GM21390 (cell line): Measurements from ENCODE around the gene FOXP3.

ENCODE experiments used
- ATAC-seq: cut with Tn5 transposase; IDR thresholded peaks from one replicate; pipeline ENCODE4 v1.9.1; 2021; ENCODE audit not compliant: unreplicated experiment

Gene FOXP3

GRCh38 chrX:49221868-49222267, 42.6 kb downstream of the FOXP3 start:
- no peak for ATAC-seq

DNA sequence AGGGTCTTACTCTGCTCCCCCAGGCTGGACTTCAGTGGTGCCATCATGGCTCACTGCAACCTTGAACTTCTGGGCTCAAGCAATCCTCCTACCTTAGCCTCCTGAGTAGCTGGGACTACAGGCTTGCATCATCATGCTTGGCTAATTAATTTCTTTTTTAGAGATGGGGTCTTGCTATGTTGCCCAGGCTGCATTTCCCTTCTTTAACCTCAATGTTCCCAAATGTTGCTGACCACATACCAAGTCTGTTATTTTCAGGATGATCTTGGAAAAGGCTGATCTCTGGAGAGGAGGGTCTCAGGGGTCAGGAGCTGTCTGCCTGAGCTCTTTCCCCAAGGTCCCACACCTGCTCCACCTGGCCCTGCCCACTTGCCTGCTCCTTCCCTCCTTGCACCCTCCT, 44.4 kb downstream of the FOXP3 start:
- ATAC-seq, result no peak

DNA sequence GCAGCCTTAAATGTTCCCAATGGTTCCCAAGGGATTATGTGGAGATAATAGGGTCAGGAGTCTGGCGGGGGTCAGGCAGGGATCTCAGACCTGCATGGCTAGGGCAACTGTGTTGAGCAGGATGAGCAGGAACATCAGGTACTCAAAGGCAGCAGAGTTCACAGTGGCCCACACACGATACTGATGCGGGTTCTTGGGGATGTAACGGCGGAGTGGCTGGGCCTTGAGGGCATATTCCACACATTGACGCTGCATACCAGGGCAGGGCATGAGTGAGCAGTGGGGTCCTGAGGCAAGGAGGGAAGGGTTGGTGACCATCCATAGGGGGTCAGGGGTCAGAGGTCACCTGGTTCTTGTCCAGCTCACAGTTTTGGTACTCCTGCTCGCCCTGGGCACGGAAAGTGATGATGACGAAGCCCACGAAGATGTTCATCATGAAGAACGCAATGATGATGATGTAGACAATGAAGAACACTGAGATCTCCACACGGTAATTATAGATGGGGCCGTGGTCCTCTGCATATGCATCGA, 49.4 kb downstream of the FOXP3 start:
- ATAC-seq, result no peak

DNA sequence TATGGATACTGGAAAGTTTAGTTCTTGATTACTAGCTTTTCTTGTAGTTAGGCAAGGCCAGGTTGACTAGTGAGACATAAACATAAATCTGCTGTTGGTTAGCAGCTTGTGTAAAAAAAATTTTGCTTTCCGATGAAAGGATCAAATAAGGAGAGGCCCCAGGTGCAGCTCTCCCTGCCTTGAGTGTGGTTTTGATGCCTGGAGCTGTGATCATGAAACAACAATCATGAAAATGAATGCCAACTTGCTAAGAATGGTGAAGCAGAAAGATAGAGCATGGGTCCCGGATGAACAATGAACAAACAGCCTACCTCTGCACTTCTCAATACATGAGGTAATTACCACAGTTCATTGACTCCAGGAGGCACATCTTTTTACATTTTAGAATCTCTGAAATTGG, 50.1 kb downstream of the FOXP3 start:
- no peak for ATAC-seq

DNA sequence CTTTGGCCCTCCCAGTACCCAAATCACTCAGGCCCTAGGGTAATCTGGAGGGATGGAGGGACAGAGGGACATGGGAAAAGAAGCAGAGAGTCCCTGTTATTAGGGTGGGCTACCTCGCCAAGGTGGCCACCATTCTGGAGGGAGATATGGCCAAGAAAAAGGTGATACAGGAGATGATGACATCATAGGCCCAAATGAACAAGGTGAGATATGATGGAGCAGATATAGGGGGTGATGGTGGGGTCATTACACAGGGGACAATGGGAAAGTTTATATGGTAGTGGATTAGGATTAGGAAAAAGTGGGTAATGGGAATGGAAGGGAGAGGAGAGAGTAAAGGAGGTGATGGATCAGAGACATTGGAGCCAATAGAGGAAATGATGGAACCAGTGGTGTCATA, 51.6 kb downstream of the FOXP3 start:
- ATAC-seq, result no peak

DNA sequence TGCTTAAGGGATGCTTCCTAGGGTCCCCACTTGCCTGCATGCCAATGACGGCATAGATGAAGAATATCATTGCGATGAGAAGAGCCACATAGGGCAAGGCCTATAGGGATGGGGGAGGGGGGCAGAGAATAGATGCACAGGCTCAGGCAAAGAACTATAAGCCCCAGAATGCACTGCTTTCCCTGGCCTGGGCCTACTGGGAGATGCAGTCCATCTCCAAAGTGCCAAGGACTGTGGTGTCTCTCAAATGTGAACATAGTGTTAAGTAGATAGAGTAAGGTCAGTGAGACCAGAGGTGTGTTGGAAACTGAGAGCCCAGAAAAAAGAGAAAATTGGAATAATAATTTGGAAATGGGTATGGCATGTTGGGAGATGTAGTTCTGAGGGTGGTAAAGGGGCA, 52.3 kb downstream of the FOXP3 start:
- ATAC-seq, result no peak

DNA sequence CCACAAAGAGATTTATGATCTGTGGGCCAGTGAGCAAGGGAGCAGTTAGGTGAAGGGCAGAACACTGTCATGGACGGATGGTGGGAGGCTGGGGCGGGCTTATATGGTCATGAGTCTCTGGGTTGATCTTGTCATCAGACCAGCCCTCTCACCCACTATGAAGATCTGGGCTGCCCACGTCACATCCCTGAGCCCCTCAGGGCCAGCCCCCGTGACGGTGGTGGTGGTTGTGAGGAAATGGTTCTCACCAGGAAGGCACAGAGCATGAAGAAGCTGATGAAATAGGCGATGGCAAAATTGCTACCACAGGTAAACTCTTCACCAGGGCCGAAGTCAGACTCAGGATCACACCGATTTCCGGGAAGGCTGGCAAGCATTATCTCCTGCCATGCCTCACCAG, 53.4 kb downstream of the FOXP3 start:
- no peak for ATAC-seq

GRCh38 chrX:49210406-49210805, 54.1 kb downstream of the FOXP3 start:
- ATAC-seq, result no peak

- no peak for ATAC-seq
Measured at GRCh38 chrX:49209434-49210251, 54.9 kb downstream of the FOXP3 start.

GRCh38 chrX:49208399-49208798, 56.1 kb downstream of the FOXP3 start:
- ATAC-seq, result no peak

- no peak for ATAC-seq
Measured at GRCh38 chrX:49206543-49206942, 58.0 kb downstream of the FOXP3 start.

- no peak for ATAC-seq
Measured at GRCh38 chrX:49205443-49205842, 59.1 kb downstream of the FOXP3 start.

DNA sequence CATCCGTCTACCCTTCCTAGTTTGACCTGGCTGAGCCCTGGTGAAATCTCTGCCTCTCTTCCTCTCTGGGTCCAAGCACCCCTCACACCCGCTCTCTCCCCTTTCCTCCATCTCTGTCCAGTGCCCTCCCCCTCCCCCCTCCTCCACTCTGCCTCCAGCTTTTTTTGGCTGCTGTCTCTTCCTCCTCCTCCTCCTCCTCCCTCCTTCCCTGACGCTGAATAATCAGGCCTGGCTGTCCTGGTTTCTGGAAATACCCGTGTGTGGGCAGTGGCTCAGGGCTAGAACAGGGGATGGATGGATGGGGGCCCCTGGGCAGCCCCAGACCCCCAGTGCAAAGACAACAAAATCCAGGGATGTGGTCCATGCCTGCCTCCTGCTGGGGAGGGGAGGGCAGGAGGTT, 59.8 kb downstream of the FOXP3 start:
- ATAC-seq, result no peak

GRCh38 chrX:49204017-49204416, 60.5 kb downstream of the FOXP3 start:
- no peak for ATAC-seq

GRCh38 chrX:49203536-49203935, 61.0 kb downstream of the FOXP3 start:
- ATAC-seq, result no peak

GRCh38 chrX:49202022-49202421, 62.5 kb downstream of the FOXP3 start:
- ATAC-seq, result no peak
